Neuronal stem cell (in vitro differentiated cells): ENCODE data around the gene SHH.

ENCODE experiments used
- DNase-seq: peaks from one replicate; pipeline ENCODE4 v3.0.0-alpha.2; 2013; ENCODE audit warnings: low spot score
- H2AFZ ChIP-seq: one replicate; pipeline ENCODE4 v1.6.1; 2013; ENCODE audit warnings: mild to moderate bottlenecking, low read length, inconsistent platforms
- H2AK5ac ChIP-seq: 2 replicates; pipeline ENCODE4 v1.6.1; 2013; ENCODE audit warnings: low read depth, mild to moderate bottlenecking, inconsistent platforms, low read length, moderate library complexity, mixed read lengths
- H2BK120ac ChIP-seq: 2 replicates; pipeline ENCODE4 v1.6.1; 2013; ENCODE audit warnings: low read depth, mild to moderate bottlenecking, inconsistent platforms, low read length, moderate library complexity, mixed read lengths
- H2BK12ac ChIP-seq: one replicate; pipeline ENCODE4 v1.6.1; 2013; ENCODE audit warnings: low read length, inconsistent platforms
- H2BK15ac ChIP-seq: 2 replicates; pipeline ENCODE4 v1.6.1; 2013; ENCODE audit warnings: mild to moderate bottlenecking, low read length, inconsistent platforms, mixed read lengths
- H2BK5ac ChIP-seq: one replicate; pipeline ENCODE4 v1.6.1; 2013; ENCODE audit warnings: inconsistent platforms, mild to moderate bottlenecking, low read length, moderate library complexity
- H3K14ac ChIP-seq: one replicate; pipeline ENCODE4 v1.6.1; 2013; ENCODE audit warnings: low read length, inconsistent platforms
- H3K18ac ChIP-seq: 2 replicates; pipeline ENCODE4 v1.6.1; 2013; ENCODE audit warnings: low read length, inconsistent platforms
- H3K23ac ChIP-seq: 2 replicates; pipeline ENCODE4 v1.6.1; 2013; ENCODE audit warnings: low read depth, mild to moderate bottlenecking, mixed read lengths, low read length, inconsistent platforms; ENCODE audit not compliant: poor library complexity
- H3K27ac ChIP-seq: replicated peaks from 3 replicates; pipeline ENCODE4 v1.5.1; 2013; ENCODE audit warnings: low read length, inconsistent platforms
- H3K27me3 ChIP-seq, 3 experiments: 2 replicates each; pipeline ENCODE4 v1.6.1; 2013; ENCODE audit warnings: low read length in 3 of 3, mild to moderate bottlenecking in 2 of 3, inconsistent platforms in 1 of 3, low read depth in 1 of 3, mixed read lengths in 1 of 3, moderate library complexity in 1 of 3; ENCODE audit not compliant: control insufficient read depth in 3 of 3, insufficient read depth in 3 of 3
- H3K36me3 ChIP-seq, 2 donors: replicated peaks in 1 of 2; 2 replicates each; pipeline ENCODE4 v1.6.1; 2013; ENCODE audit warnings: low read length in 2 of 2; ENCODE audit not compliant: control insufficient read depth in 2 of 2, insufficient read depth in 2 of 2
- H3K4ac ChIP-seq: 2 replicates; pipeline ENCODE4 v1.6.1; 2013; ENCODE audit warnings: inconsistent platforms, mild to moderate bottlenecking, low read length, moderate library complexity
- H3K4me1 ChIP-seq, 2 donors: 1 replicate in 1 of 2; 2 replicates in 1 of 2; pipeline ENCODE4 v1.6.1; 2013; ENCODE audit warnings: low read length in 2 of 2, low read depth in 1 of 2; ENCODE audit not compliant: control insufficient read depth in 2 of 2, insufficient read depth in 1 of 2
- H3K4me2 ChIP-seq: one replicate; pipeline ENCODE4 v1.6.1; 2013; ENCODE audit warnings: mild to moderate bottlenecking, low read length, inconsistent platforms; ENCODE audit not compliant: insufficient read depth, poor library complexity, severe bottlenecking
- H3K4me3 ChIP-seq, 2 donors: 2 replicates each; pipeline ENCODE4 v1.5.1; 2013; ENCODE audit warnings: low read length in 2 of 2, mild to moderate bottlenecking in 2 of 2, inconsistent platforms in 1 of 2, moderate library complexity in 1 of 2
- H3K79me1 ChIP-seq: one replicate; pipeline ENCODE4 v1.6.1; 2013; ENCODE audit warnings: low read depth, mild to moderate bottlenecking, inconsistent platforms, low read length, moderate library complexity
- H3K9ac ChIP-seq: one replicate; pipeline ENCODE4 v1.6.1; 2013; ENCODE audit warnings: mild to moderate bottlenecking, low read depth, low read length, inconsistent platforms; ENCODE audit not compliant: poor library complexity
- H3K9me3 ChIP-seq, 2 donors: replicated peaks in 1 of 2; 2 replicates each; pipeline versions ENCODE3 to v1.6.1; 2013; ENCODE audit warnings: low read length in 2 of 2, mild to moderate bottlenecking in 2 of 2, inconsistent platforms in 1 of 2, low read depth in 1 of 2, mixed read lengths in 1 of 2, moderate library complexity in 1 of 2; ENCODE audit not compliant: control insufficient read depth in 2 of 2, insufficient read depth in 1 of 2
- H4K8ac ChIP-seq: one replicate; pipeline ENCODE4 v1.6.1; 2013; ENCODE audit warnings: low read depth, mild to moderate bottlenecking, inconsistent platforms, low read length, moderate library complexity
- H4K91ac ChIP-seq: one replicate; pipeline ENCODE4 v1.6.1; 2013; ENCODE audit warnings: low read length, low read depth, mild to moderate bottlenecking, inconsistent platforms; ENCODE audit not compliant: poor library complexity
- WGBS, 2 donors: extraction: QIAGEN DNeasy Blood & Tissue Kit; methylation state at CpG; one replicate each; pipeline ENCODE4 v1.1.7; 2013; ENCODE audit warnings: missing lambda C conversion rate in 2 of 2, mixed read lengths in 1 of 2; ENCODE audit not compliant: insufficient read length in 2 of 2, insufficient replicate concordance in 1 of 2; ENCODE audit errors: extremely low coverage in 2 of 2; 5-methylcytosine and 5-hydroxymethylcytosine counted together

The SHH gene

DNA sequence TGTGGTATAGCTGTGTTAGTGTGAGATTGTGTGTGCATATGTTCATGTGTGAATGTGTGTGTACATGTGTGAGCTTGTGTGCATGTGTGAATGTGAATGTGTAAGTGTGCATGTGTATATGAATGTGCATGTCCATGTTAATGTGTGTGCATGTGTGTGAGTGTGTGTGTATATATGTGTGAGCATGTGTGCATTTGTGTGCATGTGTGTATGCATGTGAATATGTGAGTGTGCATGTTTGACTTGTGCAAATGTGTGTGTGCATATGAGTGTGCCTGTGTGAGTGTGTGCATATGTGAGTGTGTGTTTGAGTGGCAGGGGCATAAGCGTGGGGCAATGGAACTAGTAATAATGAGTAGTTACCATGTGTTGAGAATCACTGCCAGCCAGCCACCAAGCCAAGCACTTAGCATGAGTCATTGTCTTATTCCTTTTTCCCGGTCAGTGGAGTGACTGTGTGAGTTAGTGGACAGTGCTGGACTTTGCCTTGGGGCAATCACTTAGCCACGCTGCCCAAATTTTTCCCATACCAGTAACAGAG, 46.3 kb upstream of the SHH start:
- Histone ChIP-seq H4K8ac (no peak overlapping the region), H2BK15ac (no peak overlapping the region), H3K79me1 (no peaks in the 10 kb centered on the region), H4K91ac (no peak overlapping the region), H3K9me3 (peaks cover 0 to 2% of the 10 kb centered on the region in 2 donors), H3K36me3 (no peaks in the 10 kb centered on the region), H2BK120ac (no peak overlapping the region), H3K4me1 (no peaks in the 10 kb centered on the region), H2BK5ac (no peak overlapping the region), H2AFZ (no peak overlapping the region), H3K4me3 (peak overlapping the region in 1 of 2 donors; percentile 23), H3K14ac (no peak overlapping the region), H2BK12ac (no peak overlapping the region), H3K23ac (no peak overlapping the region), H3K4me2 (no peak overlapping the region), H3K27ac (no peak overlapping the region), H3K27me3 (peaks cover 0 to 9% (median 0%) of the 10 kb centered on the region in 3 experiments), H3K18ac (no peak overlapping the region), H2AK5ac (no peak overlapping the region), H3K4ac (no peak overlapping the region), H3K9ac (no peak overlapping the region)
- no peak for DNase-seq
- no CpG with 5 or more reads among the region's 3 CpGs for WGBS, 2 donors

DNA sequence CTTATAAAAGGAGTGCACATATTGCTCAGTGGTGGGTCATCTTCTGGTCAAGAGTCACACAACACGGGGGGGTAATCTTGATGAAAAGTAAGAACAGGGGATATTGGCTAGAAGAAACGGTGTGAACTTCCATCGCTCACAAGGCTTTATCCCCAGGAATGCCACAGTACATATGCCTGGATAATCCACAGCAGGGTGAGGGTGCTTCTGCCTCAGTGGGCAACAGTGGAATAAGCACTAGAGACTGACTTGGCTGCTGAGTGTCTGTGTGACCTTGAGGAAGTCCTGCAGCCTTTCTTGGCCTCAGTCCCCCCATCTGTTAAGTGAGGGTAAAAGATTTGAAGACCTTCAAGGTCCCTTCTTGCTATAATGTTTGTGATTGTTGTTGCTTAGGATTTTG, 44.9 kb upstream of the SHH start:
- no peaks in the 10 kb centered on the region for H3K79me1 ChIP-seq
- no peak overlapping the region for H3K9ac ChIP-seq
- peaks cover 0 to 2% of the 10 kb centered on the region in 2 donors for H3K9me3 ChIP-seq
- no peak overlapping the region for H3K4ac ChIP-seq
- peaks cover 0 to 9% (median 0%) of the 10 kb centered on the region in 3 experiments for H3K27me3 ChIP-seq
- no peak overlapping the region for H3K4me3 ChIP-seq
- H3K4me2 ChIP-seq: no peak overlapping the region
- H4K91ac ChIP-seq: no peak overlapping the region
- H3K23ac ChIP-seq: no peak overlapping the region
- no peak overlapping the region for H3K18ac ChIP-seq
- no peaks in the 10 kb centered on the region for H3K4me1 ChIP-seq
- no peak overlapping the region for H3K14ac ChIP-seq
- H2BK12ac ChIP-seq: no peak overlapping the region
- DNase-seq: no peak
- H2BK120ac ChIP-seq: no peak overlapping the region
- H4K8ac ChIP-seq: no peak overlapping the region
- H3K36me3 ChIP-seq: no peaks in the 10 kb centered on the region
- WGBS, 2 donors: no CpG with 5 or more reads among the region's 3 CpGs
- H2BK15ac ChIP-seq: no peak overlapping the region
- no peak overlapping the region for H2AFZ ChIP-seq
- H3K27ac ChIP-seq: no peak overlapping the region
- H2AK5ac ChIP-seq: no peak overlapping the region
- H2BK5ac ChIP-seq: no peak overlapping the region

DNA sequence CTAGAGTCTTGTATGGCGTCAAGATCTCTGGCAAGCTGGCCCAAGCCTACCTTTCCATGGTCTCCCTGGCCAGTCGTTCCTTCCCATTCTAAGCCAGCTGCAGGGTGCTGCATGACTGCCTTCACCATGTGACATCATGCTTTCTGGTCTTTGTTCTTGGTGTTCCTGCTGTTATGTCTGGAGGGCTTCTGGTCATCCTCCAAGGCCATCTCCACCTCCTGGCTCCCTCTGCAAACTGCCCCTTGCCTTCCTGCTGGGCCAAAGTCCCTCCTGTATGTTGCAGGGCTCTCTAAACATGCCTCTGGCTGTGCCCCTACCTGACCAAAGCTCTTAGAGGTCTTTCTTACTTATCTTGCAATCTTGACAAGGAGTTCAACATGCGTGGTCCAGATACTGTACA, 44.4 kb upstream of the SHH start:
- Histone ChIP-seq H2BK5ac (no peak overlapping the region), H3K4me1 (no peaks in the 10 kb centered on the region), H3K4me2 (no peak overlapping the region), H2BK12ac (no peak overlapping the region), H2BK120ac (no peak overlapping the region), H3K4me3 (no peak overlapping the region), H3K4ac (no peak overlapping the region), H3K9me3 (peaks cover 0 to 2% of the 10 kb centered on the region in 2 donors), H4K91ac (no peak overlapping the region), H2BK15ac (no peak overlapping the region), H3K23ac (no peak overlapping the region), H4K8ac (no peak overlapping the region), H3K27ac (no peak overlapping the region), H2AK5ac (peak overlapping the region; percentile 30), H3K36me3 (no peaks in the 10 kb centered on the region), H3K18ac (no peak overlapping the region), H3K14ac (no peak overlapping the region), H3K27me3 (peaks cover 0 to 9% (median 0%) of the 10 kb centered on the region in 3 experiments), H3K79me1 (no peaks in the 10 kb centered on the region), H2AFZ (no peak overlapping the region), H3K9ac (no peak overlapping the region)
- no peak for DNase-seq
- WGBS, 2 donors: no CpG with 5 or more reads among the region's 3 CpGs

DNA sequence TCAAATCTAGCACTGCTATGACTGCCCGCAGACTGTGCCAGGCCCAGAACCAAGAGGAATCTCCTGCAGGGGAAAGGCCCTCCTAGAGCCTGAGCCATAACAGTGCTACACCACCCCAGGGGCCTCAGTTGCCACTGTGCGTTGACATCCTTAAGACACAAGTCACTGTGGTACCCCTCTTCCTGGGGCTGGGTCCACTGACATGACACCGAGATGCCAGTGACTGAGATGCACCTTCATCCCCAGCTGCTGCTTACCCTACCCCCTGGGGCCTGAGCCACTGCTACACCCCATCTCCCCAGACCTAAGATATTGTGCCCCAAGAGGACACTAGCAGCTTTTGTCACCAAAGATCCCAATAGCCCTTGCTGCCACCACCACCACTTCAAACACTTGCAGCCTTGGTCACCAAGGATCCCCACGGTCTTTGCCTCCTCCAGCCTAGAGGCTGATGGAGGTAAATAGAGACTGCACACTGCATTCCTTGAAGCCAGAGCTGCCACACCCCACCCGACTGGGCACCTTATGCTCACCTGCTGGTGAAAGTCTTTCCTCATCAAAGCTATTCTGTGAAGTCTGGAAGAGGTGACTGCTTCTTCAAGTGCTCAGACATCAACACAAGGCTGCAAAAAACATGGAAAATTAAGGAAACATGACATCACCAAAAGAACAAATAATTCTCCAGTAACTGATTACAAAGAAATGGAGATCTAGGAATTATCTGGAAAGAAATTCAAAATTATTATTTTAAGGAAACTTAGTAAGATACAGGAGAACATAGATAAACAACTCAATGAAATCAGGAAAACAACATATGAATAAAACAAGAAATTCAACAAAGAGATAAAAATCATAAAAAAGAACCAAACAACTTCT, 40.4 kb upstream of the SHH start:
- Histone ChIP-seq H3K36me3 (no peaks in the 10 kb centered on the region), H2AFZ (no peak overlapping the region), H3K18ac (peak overlapping the region; percentile 60), H3K27ac (no peak overlapping the region), H3K9ac (no peak overlapping the region), H2BK15ac (no peak overlapping the region), H3K14ac (peak overlapping the region; percentile 85), H2AK5ac (no peak overlapping the region), H4K8ac (no peak overlapping the region), H3K4me3 (no peak overlapping the region), H3K27me3 (peaks cover 0 to 14% (median 2%) of the 10 kb centered on the region in 3 experiments), H3K4me1 (peaks cover 0 to 3% of the 10 kb centered on the region in 2 donors), H2BK5ac (peak overlapping the region; percentile 29), H4K91ac (no peak overlapping the region), H3K9me3 (no peaks in the 10 kb centered on the region), H3K23ac (no peak overlapping the region), H3K79me1 (no peaks in the 10 kb centered on the region), H3K4ac (no peak overlapping the region), H3K4me2 (no peak overlapping the region), H2BK120ac (no peak overlapping the region), H2BK12ac (no peak overlapping the region)
- DNase-seq: no peak
- WGBS, 2 donors: no CpG with 5 or more reads among the region's 5 CpGs
